Renal cortex interstitium (tissue), 11 donors: ENCODE data around the gene INF2. TPM values are rescaled to one million over a fixed set of nuclear protein-coding genes. Genes with fewer than 3 reads are reported as not detected.

ENCODE experiments used
- DNase-seq, 11 donors: peaks; one replicate each; pipeline ENCODE4 v3.0.0-alpha.2; 2013; ENCODE audit warnings: low read depth in 9 of 11, low spot score in 4 of 11; ENCODE audit errors: extremely low read depth in 1 of 11
- polyA plus RNA-seq, 3 donors: library from polyadenylated mRNA; unstranded; fragments of 120-200 nt; gene quantifications; one replicate each; pipeline ENCODE4 v1.2.1, GENCODE V29; 2013; ENCODE audit not compliant: insufficient read length in 3 of 3

The INF2 gene
- polyA plus RNA-seq, 3 donors = 36.1 to 75.3 (median 56.2) TPM

DNA sequence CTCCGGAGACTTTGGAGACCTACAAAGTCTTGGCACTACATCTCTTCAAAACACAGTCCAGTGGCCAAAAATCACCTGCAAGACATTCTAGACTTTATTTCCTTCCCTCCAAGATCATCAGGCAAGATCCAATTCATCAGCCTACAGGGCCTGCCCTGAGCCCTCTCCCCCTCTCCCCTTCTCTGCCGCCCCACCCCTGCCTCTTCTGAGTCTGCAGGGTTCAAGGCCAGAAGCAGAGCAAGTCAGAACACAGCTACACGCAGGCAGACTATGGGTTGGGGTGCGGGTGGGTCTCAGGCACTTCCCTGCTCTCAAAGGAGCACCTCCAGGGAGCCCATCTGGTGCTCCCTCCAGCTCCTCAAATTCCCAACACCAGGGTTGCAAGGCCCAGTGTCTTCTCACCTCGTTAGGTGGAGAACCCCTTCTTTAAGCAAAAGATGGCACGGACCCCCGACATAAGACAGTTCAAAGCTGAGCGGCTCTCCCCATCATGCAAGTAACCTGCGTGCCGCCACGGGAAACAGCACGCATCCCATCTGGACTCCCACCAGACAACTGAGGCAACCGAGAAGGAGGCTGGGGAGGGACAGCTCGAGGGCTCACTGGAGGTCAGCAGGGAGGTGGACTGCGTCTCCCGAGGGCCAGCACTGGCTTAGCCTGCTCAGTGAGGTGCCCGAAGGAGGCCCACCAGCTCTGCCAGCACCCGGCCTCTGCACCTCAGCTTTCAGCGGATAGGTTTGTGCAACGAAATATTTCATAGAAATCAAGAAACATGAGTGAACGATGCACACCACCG, 5.6 kb upstream of the INF2 start:
- no peak for DNase-seq

DNA sequence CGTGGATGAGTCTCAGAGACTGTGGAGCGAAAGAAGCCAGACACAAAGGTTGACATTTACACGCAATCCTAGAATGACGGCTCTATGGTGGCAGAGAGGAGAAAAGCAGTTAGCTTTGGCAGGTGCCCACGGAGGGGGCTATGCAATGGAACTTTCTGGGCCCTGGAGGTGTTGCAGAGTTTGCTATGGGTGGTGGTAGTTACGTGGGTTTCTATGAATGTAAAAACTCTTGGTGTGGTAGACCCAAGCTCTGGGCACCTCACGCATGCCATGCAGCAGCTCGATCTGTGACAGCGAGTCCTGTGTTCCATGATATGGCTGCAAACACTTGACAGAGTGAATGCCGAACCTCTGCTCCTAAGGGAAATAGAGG, 5.0 kb upstream of the INF2 start:
- DNase-seq = no peak

DNA sequence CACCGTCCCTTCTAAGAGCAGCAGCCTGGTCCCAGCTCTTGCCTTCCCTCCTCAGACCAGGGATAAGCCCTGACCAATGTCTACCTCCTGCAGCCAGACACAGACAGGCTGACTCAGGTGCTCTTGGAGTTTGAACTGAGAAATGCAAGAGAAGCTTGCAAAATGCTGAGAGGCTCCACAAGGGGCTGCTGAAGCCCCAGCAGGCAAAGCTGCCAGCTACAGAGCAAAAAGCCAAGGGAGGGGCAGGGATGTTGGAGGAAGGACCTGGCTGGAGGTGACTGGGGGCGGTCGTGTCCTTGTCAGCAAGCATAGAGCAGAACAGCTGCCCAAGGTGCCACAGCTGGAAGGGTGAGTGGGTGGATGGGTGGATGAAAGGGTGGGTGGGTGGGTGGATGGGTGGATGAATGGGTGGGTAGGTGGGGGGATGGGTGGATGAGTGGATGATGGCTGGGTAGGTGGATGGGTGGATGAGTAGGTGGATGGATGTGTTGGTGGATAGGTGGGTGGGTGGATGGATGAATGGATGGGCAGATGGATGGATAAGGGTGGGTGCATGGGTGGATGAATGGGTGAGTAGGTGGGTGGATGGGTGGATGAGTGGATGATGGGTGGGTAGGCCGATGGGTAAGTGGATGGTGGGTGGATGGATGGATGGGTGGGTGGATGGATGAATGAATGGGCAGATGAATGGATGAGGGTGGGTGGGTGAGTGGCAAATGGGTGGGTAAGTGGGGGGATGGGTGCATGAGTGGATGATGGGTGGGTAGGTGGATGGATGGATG, 4.0 kb upstream of the INF2 start:
- no peak for DNase-seq

DNA sequence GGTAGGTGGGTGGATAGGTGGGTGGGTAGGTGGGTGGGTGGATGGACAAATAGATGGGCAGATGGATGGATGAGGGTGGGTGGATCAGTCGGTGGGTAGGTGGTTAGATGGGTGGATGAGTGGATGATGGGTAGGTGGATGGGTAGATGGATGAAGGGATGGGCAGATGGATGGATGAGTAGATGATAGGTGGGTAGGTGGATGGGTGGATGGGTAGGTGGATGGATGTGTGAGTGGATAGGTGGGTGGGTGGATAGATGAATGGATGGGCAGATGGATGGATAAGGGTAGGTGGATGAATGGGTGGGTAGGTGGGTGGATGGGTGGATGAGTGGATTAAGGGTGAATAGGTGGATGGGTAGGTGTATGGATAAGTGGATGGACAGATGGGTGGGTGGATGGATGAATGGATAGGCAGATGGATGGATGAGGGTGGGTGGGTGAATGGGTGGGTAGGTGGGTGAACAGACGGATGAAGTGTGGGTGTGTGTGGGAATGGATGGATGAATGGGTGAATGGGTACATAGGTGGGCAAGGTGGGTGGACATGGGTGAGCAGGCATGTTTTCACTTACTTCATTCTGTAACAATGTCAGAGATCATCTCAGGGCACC, 3.3 kb upstream of the INF2 start:
- no peak for DNase-seq

DNA sequence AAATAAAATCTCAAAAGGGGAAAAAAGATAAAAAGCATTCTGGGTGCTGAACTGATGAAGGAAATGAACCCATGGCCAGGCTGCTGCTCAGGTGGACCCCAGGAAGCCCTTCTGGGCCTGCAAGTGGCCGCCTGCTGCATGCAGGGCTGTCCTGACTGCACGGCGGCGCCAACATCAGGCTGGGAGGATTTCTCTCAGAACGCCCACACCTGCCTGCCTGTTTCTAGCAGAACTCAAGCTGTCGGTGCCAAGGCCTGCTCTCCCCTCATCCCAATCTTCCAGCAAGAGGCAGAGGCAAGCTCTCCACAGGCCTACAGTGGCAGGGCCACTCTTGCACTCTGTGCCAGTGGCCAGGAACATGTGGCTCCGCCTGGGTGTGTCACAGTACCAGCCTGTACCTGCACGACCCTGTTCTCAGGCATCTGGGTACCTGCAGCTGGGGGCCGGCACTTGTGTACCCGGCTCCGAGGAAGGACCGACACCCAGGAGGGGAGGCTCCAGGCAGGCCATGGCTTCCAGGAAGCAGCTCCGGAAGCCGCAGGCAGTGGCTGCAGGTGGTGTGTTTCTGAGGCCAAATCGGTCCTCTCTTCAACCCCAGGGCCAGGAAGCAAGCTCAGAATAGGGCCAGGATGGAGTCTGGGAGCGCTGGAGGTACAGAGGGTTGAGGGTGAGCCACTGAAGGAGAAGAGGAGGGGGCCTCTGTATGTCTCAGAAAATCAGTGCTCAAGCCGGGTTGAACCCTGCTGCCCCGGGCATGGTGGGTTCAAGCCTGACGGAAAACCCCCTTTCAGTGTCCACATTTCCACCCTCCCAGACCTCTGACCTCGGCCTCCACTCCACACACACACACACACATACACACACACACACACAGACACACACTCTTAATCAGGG, 2.5 kb upstream of the INF2 start:
- DNase-seq = no peak

DNA sequence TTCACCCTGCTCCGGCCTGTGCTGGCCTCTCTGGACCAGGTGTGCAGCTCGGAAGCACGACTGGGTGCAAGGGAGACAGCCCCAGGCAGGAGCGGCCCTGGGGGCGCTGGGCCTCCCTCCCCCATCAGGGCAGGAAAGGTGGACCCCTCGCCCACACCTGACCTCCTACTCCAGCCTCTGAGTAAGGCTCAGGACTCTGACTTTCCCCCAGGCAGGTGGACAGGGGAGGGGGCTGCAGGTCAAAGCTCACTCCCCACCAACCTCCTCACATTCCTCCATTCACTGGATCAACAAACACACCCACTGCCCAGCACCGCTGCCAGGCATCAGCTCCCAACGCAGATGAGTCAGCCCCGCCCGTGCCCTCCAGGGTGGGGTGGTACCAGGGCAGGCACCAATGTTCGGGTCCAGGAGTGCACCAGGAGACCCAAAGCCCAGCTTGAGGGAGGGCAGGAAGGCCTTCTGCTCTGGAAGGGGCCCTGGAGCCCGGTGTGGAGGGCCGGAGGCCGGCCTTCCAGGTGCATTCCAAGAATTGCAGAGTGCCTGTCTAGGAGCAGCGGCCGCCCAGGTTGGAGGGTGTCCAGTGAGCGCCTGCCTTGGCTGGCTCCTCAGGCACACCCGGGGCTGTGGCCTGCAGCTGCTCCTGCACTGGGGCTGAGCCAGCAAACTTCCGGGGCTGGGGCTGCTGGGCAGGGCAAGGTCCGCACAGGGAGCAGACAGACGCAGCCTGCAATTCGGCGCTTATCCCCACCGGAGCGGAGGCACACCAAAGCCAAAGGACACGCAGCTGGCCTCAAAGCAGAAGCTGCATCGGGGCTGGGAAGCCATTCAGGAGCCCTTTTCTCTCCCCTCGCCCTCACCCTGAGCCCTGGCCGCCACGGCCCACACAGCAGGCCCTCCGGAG, 1.6 kb upstream of the INF2 start:
- no peak for DNase-seq

DNA sequence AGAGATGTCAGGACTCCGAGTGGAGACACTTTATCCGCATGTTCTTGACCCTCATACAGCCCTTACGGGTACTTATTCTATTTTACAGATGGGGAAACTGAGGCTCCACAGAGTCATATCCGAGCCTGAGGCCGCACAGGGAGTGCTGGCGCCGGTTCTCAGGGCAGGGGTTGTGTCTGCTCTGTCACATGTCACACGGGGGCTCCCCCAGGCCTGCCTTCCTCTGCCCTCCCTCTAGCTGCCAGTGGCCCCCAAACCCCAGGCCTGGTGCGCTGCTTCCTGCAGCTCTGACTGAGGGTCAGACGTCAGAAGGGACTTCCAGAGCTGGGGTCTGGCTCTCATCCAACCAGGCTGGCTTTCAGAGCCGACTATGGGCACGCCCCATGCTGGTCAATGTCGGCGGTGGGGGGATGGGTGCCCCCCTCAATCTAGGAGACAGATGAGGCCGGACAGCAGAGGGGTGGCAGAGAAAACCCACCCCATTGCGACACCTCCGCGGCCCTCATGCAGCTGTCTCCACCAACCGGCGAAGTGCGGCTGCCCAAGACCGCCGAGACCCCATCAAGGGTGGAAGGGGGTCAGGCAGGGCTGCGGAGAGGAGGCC, 811 bp upstream of the INF2 start:
- DNase-seq = no peak

DNA sequence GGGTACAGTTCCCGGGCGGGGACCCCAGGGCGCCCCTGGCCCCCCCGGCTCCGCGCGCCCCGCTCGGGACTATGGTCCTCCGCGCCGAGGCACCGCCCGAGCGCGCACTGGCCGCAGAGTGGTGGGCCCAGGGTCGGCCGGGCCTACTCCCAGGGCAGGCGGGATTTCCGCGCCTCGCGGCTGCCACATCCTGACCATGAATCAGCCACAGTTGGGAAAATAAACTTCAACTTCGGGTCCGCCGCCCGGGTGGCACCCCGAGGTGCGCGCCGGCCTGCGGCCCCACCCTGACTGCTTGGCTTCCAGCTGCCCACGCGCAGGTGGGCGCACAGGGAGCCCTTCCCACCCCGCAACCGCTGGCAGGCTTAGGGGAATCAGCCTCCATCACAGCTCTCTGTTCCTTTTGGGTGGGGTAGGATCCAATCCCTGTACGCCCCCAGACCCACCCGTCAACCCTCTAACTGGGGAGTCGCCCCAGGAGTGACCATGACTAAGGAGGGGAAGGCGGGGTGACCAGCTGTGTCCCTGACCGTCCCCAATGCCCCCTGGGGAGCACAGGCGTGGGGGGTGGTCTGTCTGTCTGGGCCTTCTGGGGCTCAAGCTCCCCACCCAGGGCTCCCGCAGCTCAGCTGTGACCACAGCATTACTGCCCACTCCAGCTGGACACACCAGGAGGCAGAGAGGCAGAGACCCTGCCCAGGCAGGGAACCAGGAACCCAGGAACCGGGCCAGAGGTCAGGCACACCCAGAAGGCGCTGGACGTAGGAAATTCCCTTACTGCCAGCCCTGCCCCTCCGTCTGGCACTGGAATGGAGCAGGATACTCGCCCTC, 678 bp downstream of the INF2 start:
- no peak for DNase-seq

DNA sequence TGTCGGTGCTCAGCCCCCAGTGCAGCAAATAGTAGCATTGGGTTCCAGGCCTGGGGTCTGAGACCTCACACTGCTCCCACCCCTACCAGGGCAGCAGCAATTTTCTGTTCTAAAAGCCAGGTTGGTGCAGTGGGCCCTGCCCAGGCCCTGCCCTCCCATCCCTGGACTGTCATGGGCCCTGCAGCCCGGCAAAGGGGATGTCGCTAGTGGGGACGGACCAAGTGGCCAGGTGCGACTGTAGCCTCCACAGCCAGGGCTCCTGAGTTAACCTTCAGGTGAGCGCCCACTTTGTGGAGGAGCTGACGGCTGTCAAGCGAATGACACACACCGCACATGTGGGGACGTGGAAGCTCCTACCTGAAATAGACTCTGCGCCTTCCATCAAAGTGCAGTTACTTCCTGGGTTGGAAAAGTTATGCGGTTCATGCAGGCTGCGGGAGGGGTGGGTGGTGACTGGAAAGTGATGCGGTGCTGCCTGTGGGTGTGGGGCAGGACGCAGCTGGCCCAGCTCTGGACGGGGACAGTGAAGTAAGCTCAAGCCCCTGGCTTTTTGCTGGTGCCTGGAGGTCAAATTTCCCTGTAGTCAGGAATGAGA, 1.5 kb downstream of the INF2 start:
- DNase-seq = no peak

DNA sequence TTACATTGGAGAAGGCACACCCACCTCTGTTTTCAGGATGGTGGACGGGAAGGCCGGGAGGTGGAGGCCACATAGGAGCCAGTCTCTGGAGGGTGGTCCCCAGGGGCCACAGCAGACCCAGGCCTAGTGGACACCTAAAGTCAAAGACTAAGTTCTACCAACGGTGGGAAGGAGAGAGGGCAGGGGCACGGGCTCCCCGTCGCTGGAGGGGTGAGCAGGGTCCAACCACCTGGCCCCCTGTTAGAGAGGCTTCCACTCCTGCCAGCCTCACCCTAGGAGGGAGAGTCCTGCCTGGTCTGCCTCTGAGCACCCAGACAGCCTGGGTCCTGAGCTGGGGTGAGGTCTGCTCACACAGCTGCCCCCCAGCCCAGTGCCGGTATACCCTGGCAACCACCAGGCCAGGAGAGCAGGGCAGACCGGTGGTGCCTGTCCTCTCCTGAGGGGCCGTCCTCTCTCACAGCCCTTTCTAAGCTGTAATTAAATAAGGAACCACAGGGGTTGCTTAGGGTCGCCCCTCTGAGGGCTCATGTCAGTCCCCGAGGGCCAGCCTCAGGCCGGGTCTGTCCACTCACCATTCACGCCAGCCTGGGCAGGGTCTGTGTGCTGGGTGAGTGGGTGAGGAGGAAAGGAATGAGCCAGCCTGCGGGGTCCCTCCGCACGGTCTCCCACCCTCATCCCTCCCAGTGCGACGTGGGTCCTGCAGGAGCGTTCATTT, 2.3 kb downstream of the INF2 start:
- DNase-seq = no peak

DNA sequence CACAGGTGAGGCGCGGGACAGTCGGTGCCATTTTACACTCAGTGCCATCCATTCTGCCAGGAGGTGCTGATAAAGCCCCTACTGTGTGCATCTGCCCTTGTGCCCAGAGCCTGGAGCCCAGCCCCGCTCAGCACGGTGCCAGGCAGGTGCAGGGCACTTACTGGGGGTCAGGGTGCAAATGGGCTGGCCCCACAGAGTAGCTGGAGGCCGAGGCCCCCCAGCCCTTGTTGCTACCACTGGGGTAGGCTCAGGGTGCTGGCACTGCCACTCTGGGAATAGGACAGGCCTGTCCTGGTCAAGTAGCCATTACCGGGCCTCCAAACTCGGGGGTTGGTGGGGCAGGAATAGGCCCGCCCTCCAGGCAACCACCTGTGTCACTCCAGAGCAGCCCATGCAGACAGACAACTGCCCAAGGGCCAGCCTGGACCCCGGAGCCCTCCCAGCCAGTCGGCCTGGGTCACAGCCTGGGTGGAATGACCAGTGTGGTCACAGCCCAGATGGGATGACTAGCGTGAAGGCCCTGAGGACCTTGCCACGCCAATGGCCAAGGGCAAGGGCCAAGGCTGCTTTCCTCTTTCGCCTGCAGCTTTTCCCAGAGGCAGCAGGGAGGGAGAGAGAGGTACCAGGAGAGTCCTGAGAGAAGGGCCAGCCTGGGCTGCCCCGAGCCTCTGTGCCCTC, 3.0 kb downstream of the INF2 start:
- no peak for DNase-seq

DNA sequence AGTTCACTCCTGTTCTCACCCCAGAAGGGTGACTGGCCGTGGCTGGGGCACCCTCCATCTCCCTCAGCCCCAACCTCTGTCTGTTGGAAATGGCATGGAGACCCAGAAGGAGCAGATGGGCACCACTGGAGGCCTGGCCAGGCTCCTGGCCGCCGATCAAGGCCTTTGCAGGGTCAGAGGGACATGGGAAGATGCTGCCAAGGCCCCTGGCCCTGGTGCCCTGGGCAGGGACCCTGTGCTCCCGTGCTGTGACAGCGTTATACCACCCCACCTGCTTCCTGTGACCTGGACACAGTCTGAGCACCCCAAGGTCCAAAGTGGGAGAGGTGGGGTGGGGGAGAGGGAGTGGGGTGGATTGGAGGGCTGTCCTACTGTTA, 3.5 kb downstream of the INF2 start:
- DNase-seq = no peak

DNA sequence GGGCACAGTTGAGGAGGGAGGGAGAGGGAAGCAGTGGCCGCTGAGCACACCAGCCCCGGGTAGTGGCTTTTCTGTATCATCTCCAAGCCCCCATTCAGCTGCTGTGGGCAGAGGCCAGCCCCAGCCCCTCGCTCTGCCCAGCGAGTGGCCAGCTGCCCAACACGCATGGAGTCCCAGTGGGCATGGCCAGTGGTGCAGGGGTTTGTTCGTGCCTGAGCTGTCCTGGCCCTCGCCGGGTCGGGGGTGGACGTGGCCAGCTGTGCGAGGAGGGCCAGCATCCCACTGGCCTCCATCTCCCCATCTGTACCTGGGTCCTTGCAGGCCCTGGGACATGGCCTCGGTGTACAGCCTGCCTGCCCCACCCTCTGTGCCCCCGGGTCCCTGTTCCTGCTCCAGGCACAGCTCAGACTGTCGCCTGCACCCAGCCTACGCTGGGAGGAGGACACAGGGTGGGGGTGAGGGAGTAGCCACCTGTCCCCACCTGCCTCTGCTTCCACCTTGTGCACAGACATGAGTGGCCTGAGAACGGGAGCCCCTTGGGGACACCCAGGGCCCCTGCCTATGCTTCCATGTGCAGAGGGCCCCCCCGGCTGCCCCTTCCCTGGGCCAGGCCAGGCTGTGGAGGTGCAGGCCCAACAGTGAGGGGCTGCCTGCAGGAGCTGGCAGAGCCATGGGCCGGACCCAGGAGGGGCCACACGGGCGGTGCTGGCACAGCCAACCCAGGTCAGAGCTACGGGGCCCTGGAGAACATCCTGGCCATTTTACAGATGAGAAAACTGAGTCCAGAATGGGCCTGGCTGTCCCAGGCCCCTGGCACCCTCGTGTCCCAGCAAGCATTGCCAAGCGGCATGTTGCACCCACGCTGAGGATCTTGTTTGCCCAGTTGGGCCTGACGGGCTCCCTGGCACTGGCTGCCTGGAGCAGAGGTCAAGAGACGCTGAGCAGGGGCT, 4.3 kb downstream of the INF2 start:
- no peak for DNase-seq

DNA sequence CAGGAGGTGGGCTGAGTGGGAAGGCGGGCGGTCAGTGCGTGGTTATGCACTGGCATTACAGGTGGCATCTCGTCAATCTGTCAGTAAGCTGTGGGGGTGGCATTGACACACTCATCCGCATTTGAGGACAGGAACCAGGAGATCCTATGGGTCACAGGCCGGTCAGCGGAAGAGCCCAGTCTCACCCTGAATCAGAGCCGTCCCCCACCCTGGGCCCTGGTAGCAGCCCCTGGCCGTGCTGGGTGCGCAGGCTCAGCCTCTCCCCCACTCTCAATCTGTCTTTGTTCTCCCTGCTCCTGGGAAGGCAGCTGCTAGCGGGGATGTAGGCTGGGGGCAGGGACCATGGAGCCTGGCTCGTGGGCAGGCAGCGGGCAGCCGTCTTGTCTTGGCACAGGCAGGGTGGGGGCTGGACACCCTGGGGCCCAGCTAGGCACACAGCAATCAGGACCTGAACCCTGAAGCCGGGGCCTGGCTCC, 5.1 kb downstream of the INF2 start:
- no peak for DNase-seq
